ENCODE data around the gene KCNQ1OT1.

DNA sequence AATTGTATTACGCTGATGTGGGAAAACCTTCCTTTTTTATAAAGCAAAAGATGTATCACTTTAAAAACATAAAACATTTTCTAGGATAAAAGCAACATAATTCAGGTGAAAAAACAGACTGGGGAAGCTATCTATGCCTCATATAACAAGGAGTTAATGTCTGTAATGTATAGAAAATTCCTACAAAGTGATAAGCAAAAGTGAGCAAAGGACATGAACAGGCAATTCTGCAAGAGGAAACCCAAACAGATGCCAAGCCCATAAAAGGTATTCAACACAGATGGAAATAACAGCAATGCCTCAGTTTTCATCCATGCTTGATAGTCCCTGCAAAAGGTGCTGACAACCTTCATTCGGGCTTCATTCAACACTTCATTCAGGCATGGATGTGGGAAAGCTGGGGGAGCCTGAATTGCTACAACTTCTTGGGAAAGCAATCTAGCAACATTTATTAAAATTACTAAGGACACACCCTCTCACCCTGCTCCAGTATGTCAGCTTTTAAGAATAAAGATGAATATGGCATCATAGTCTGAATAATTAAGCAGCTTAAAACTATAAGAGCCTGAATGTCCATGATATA lies 39.3 kb downstream of the KCNQ1OT1 start:
- TF ChIP-seq, protein P1, sequence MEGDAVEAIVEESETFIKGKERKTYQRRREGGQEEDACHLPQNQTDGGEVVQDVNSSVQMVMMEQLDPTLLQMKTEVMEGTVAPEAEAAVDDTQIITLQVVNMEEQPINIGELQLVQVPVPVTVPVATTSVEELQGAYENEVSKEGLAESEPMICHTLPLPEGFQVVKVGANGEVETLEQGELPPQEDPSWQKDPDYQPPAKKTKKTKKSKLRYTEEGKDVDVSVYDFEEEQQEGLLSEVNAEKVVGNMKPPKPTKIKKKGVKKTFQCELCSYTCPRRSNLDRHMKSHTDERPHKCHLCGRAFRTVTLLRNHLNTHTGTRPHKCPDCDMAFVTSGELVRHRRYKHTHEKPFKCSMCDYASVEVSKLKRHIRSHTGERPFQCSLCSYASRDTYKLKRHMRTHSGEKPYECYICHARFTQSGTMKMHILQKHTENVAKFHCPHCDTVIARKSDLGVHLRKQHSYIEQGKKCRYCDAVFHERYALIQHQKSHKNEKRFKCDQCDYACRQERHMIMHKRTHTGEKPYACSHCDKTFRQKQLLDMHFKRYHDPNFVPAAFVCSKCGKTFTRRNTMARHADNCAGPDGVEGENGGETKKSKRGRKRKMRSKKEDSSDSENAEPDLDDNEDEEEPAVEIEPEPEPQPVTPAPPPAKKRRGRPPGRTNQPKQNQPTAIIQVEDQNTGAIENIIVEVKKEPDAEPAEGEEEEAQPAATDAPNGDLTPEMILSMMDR (IDR thresholded peaks at IDR 0.05; ENCODE audit: poor library complexity), result no peak
- TF ChIP-seq EZH2phosphoT487 (IDR thresholded peaks at IDR 0.05; ENCODE audit: low read depth, severe bottlenecking, unreplicated experiment) (no peak), EZH2 (IDR thresholded peaks at IDR 0.05; ENCODE audit: borderline replicate concordance) (no peak)

All from hepatocyte (in vitro differentiated cells).